CD4-positive, alpha-beta memory T cell (primary cell): ENCODE data around the gene UAP1L1. TPM values are rescaled to one million over a fixed set of nuclear protein-coding genes. Genes with fewer than 3 reads are reported as not detected.

Experiments used
- CTCF ChIA-PET: fragments of 350-600 bp; sonication (Branson Sonifier 250); formaldehyde crosslinking; loops from one replicate; lab custom pipeline; 2021; ENCODE audit warnings: inconsistent platforms; ENCODE audit not compliant: partially characterized antibody; lab: Charles Lee
- POLR2A ChIA-PET: fragments of 350-600 bp; sonication (Branson Sonifier 250); formaldehyde crosslinking; loops from one replicate; lab custom pipeline; 2021; ENCODE audit not compliant: partially characterized antibody; lab: Charles Lee
- DNase-seq, 5 donors: peaks; one replicate each; pipeline versions ENCODE4 v3.0.0 to v3.0.0-alpha.2; 2020 to 2022; ENCODE audit warnings: mixed read lengths in 1 of 5
- H3K27ac ChIP-seq: one replicate; pipeline ENCODE4 v1.7.0; 2013; ENCODE audit warnings: low read depth, low read length
- H3K27me3 ChIP-seq: 2 replicates; pipeline ENCODE4 v1.7.0; 2013; ENCODE audit warnings: mild to moderate bottlenecking, low read length, moderate library complexity; ENCODE audit not compliant: insufficient read depth
- H3K36me3 ChIP-seq: 2 replicates; pipeline ENCODE4 v1.7.0; 2013; ENCODE audit warnings: mild to moderate bottlenecking, low read length, moderate library complexity; ENCODE audit not compliant: insufficient read depth
- H3K4me1 ChIP-seq: 2 replicates; pipeline ENCODE4 v1.7.0; 2013; ENCODE audit warnings: mild to moderate bottlenecking, low read length, moderate library complexity; ENCODE audit not compliant: insufficient read depth
- H3K4me3 ChIP-seq, 2 donors: one replicate each; pipeline ENCODE4 v1.7.0; 2013; ENCODE audit warnings: low read length in 2 of 2, mild to moderate bottlenecking in 1 of 2
- H3K9me3 ChIP-seq, 2 donors: one replicate each; pipeline ENCODE4 v1.7.0; 2013; ENCODE audit warnings: low read length in 2 of 2, control low read depth in 1 of 2; ENCODE audit not compliant: control insufficient read depth in 1 of 2
- H3K27ac Mint-ChIP-seq, 7 donors: one replicate each; pipeline ENCODE4 v1.8.0; 2020 to 2021; ENCODE audit warnings: mixed read lengths in 7 of 7, mild to moderate bottlenecking in 6 of 7, inconsistent platforms in 3 of 7, moderate library complexity in 3 of 7
- H3K27me3 Mint-ChIP-seq, 2 donors: one replicate each; pipeline ENCODE4 v1.8.0; 2020 to 2021; ENCODE audit warnings: mixed read lengths in 2 of 2
- H3K36me3 Mint-ChIP-seq, 2 donors: one replicate each; pipeline ENCODE4 v1.8.0; 2020 to 2021; ENCODE audit warnings: mixed read lengths in 2 of 2, inconsistent platforms in 1 of 2, mild to moderate bottlenecking in 1 of 2
- H3K4me1 Mint-ChIP-seq, 4 donors: one replicate each; pipeline ENCODE4 v1.8.0; 2020 to 2021; ENCODE audit warnings: mixed read lengths in 4 of 4, mild to moderate bottlenecking in 1 of 4
- H3K4me3 Mint-ChIP-seq, 8 donors: one replicate each; pipeline ENCODE4 v1.8.0; 2020 to 2021; ENCODE audit warnings: mixed read lengths in 8 of 8, mild to moderate bottlenecking in 7 of 8, moderate library complexity in 6 of 8, inconsistent platforms in 3 of 8
- H3K9me3 Mint-ChIP-seq, 8 donors: one replicate each; pipeline ENCODE4 v1.8.0; 2020 to 2021; ENCODE audit warnings: mixed read lengths in 8 of 8, mild to moderate bottlenecking in 5 of 8, inconsistent platforms in 3 of 8, moderate library complexity in 1 of 8
- intact Hi-C: fragments of 100-400 bp; cut with micrococcal nuclease; formaldehyde crosslinking; loops from one replicate; pipeline ENCODE4 v1.15.1; 2023
- polyA plus RNA-seq, 2 donors: library from polyadenylated mRNA; unstranded; fragments of 300-500 nt; fragmentation: Illumina TruSeq; gene quantifications; one replicate each; pipeline ENCODE4 v1.2.3, GENCODE V29; 2021
- total RNA-seq, 2 experiments: library from RNA; stranded (reverse); gene quantifications; one replicate each; pipeline ENCODE4 v1.2.3, GENCODE V29; 2021

The UAP1L1 gene
- total and polyA plus RNA-seq, 4 experiments from 2014 or later = 0.81 to 12.5 (median 6.8) TPM

DNA sequence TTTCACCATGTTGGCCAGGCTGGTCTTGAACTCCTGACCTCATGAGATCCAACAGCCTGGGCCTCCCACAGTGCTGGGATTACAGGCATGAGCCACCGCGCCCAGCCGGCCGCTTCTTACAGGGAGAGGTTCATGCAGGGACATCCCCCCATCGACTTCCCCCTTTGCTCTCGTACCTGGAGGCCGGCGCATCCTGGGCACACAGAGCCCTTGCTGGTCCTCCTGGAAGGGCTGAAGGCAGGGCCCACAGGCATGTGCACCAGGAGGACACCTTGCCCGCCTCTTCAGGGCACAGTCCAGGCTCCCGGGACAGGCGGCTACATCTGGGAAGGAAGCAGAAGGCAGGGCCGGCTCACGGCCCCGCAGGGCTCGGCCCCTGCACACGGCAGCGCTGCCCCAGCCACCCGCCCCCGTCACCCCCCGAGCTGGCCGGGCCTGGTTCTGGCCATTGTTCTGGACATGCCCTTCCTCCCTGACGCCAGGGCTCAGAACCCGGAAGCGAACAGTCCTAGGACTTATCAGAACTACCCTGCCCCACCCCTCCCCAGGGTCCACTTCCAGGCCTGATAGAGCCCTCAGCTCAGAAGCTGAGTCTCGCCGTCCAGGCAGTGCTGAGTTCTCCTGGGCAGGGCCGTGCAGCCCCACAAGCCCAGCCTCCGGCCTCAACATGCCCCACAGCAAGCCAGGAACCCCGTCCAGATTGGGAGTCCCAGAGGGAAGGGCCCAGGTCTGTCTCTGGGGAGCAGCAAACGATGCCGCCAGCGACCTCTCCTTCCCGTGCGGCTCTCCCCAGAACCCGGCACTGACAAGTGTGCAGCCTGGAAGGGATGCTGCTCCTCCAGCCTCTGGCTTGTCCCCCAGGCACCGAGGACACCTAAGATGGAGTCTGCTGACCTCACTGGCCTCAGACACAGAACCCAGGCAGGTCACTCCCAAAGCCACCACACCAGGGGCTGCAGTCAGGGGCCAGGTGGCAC is 34.3 kb upstream of the UAP1L1 start:
- CTCF ChIA-PET = interaction anchor here (1.3 to 2.5 kb wide), 3 partner anchors 8 to 17 kb away, joined by 5 to 17 read pairs (median 6); no protein-coding TSS in a partner anchor
- no peaks in the 10 kb centered on the region for H3K9me3 Mint-ChIP-seq
- POLR2A ChIA-PET = interaction anchor here (2.1 kb wide), 1 partner anchor 8 kb away, joined by 9 read pairs; no protein-coding TSS in a partner anchor
- H3K27ac Mint-ChIP-seq = no peak overlapping the region
- Histone ChIP-seq H3K36me3 (no peaks in the 10 kb centered on the region), H3K27ac (no peak overlapping the region), H3K4me1 (peaks cover 33% of the 10 kb centered on the region), H3K27me3 (peaks cover 15% of the 10 kb centered on the region), H3K4me3 (no peak overlapping the region), H3K9me3 (no peaks in the 10 kb centered on the region)
- H3K4me3 Mint-ChIP-seq = no peak overlapping the region
- no peaks in the 10 kb centered on the region for H3K36me3 Mint-ChIP-seq
- DNase-seq = no peak
- peaks cover 3 to 16% (median 7%) of the 10 kb centered on the region in 4 donors for H3K4me1 Mint-ChIP-seq
- intact Hi-C loops = no loop called here
- H3K27me3 Mint-ChIP-seq = peaks cover 6 to 11% of the 10 kb centered on the region in 2 donors

DNA sequence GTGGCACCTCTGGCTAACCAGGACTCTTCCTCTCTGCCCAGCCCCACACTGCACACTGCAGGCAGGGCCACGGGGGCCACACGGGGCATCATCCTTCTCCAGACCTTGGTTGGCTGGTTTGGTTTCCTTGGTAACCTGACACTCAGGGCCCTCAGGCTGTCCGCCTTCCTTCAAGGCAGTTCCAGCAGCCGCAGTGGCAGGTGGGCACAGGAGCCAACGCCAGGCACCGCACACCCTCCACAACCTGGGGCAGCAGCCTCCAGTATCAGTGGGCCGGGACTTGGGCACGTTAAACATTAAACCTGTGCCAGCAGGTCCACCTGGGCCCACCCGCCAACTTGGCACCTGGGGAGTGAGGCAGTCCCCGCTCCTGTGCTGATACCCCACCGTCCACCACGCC is 33.3 kb upstream of the UAP1L1 start:
- H3K9me3 Mint-ChIP-seq = no peaks in the 10 kb centered on the region
- intact Hi-C loops = no loop called here
- CTCF ChIA-PET = interaction anchor here (0.9 to 2.5 kb wide), 7 partner anchors 9 to 257 kb away, joined by 3 to 17 read pairs (median 5); partner anchors contain the start of gene MAN1B1
- peaks cover 3 to 16% (median 7%) of the 10 kb centered on the region in 4 donors for H3K4me1 Mint-ChIP-seq
- Histone ChIP-seq H3K36me3 (no peaks in the 10 kb centered on the region), H3K27me3 (peaks cover 16% of the 10 kb centered on the region), H3K9me3 (no peaks in the 10 kb centered on the region), H3K27ac (no peak overlapping the region), H3K4me1 (peaks cover 33% of the 10 kb centered on the region), H3K4me3 (peak overlapping the region in 1 of 2 donors; percentile 32)
- H3K27me3 Mint-ChIP-seq = peaks cover 7 to 12% of the 10 kb centered on the region in 2 donors
- H3K27ac Mint-ChIP-seq = no peak overlapping the region
- no peak for DNase-seq
- H3K4me3 Mint-ChIP-seq = peak overlapping the region in 6 of 8 donors; percentile 33 to 86 (median 74)
- no peaks in the 10 kb centered on the region for H3K36me3 Mint-ChIP-seq
- POLR2A ChIA-PET = interaction anchor here (0.9 to 2.1 kb wide), 3 partner anchors 9 to 51 kb away, joined by 3 to 9 read pairs (median 5); partner anchors contain the start of gene MAN1B1

DNA sequence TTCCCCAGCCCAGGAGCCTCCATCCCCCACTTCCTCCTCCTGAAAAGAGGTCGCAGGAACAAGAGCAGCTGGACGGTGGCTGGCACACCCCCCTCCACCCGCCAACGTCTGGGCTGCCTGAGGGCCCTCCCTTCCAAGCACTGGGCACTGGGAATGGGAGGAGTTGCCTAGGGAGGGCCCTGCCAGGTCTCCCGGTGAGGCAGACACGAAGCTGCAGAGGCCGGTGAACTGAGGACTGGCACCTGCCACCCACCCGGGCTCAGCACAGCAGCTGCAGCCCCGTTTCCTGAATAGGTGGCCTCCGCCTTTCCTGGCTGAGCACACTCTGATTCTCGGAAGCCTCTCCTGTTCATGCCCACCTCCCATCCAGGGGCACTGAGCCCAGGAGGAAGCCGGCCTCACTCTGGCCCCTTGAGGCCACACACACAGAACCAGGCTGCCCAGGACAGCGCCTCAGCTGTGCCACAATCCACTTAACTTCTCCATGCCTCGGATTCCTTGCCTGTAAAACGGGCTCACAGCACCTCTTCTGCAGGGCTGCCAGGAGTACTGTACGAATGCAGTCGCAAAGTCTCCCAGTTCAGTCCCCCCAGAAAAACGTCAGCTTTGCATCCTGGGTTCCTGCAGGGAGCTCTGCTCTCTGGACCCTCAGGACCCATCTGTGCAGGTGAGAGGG is 32.7 kb upstream of the UAP1L1 start:
- Mint-ChIP-seq H3K36me3 (no peaks in the 10 kb centered on the region), H3K27me3 (peaks cover 10 to 14% of the 10 kb centered on the region in 2 donors), H3K27ac (peak overlapping the region in 3 of 7 donors; percentile 44 to 84 (median 53)), H3K9me3 (no peaks in the 10 kb centered on the region), H3K4me3 (peak overlapping the region; percentile 63 to 88 (median 82)), H3K4me1 (peaks cover 3 to 18% (median 8%) of the 10 kb centered on the region in 4 donors)
- Histone ChIP-seq H3K4me3 (peak overlapping the region in 1 of 2 donors; percentile 51), H3K4me1 (peaks cover 36% of the 10 kb centered on the region), H3K36me3 (no peaks in the 10 kb centered on the region), H3K27me3 (peaks cover 23% of the 10 kb centered on the region), H3K9me3 (no peaks in the 10 kb centered on the region), H3K27ac (no peak overlapping the region)
- CTCF ChIA-PET = interaction anchor here (0.9 to 2.5 kb wide), 7 partner anchors 10 to 258 kb away, joined by 3 to 17 read pairs (median 5); partner anchors contain the start of gene MAN1B1
- POLR2A ChIA-PET = interaction anchor here (0.9 to 2.1 kb wide), 4 partner anchors 9 to 52 kb away, joined by 3 to 9 read pairs (median 4); partner anchors contain the start of genes ABCA2 and MAN1B1
- intact Hi-C loops = no loop called here
- DNase-seq = no peak

DNA sequence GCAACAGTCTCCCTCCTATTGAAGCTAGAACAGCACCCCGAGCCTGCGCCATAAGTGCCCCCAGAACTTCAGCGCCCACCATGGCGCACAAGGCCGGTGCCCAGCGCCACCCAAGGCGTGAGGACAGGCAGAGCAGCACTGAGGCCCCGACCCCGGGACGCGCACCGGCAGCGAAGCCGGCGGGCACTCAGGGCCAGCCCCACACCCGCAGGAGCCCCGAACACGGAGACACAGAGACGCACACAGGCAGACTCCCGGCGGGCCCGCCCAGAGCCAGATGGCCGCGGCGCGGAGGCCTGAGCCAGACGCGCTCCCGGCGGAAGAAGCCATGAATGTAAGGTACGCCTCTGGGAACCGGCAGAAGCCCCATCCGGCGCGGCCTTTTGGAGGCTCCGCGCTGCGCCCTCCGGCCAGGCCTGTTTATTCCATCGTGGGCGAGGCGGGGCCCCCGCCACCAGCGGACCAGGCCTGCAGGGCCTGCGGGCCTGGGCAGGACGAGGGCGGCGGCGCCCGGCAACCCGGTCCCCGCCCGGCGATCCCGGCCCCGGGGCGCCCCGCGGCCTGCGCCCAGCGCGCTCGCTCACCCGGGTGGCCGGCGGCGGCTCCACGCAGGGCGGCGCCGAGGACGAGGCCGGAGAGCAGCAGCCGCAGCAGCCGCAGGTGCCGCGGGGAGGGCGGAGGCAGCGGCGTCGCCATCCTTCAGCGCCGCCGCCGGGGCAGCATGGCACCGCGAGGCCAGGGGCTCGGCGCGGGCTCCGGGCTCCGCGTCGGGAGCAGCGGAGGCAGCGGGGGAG is 31.8 kb upstream of the UAP1L1 start:
- no peaks in the 10 kb centered on the region for H3K36me3 ChIP-seq
- H3K4me3 ChIP-seq = peak overlapping the region in 1 of 2 donors; percentile 72
- intact Hi-C loops = loop anchor here (1.0 kb wide), 2 partner anchors 22 to 182 kb away; partner anchors contain the start of gene RNF224
- POLR2A ChIA-PET = interaction anchor here (1.2 to 2.1 kb wide), 3 partner anchors 10 to 52 kb away, joined by 3 to 9 read pairs (median 5); partner anchors contain the start of gene ABCA2
- CTCF ChIA-PET = interaction anchor here (1.0 to 2.7 kb wide), 9 partner anchors 10 to 252 kb away, joined by 3 to 58 read pairs (median 6); partner anchors contain the start of gene FUT7
- Mint-ChIP-seq H3K27ac (peak overlapping the region in 1 of 7 donors; percentile 44), H3K4me1 (peaks cover 3 to 22% (median 9%) of the 10 kb centered on the region in 4 donors), H3K36me3 (no peaks in the 10 kb centered on the region), H3K4me3 (peak overlapping the region; percentile 63 to 88 (median 82)), H3K9me3 (peaks cover 0 to 4% (median 0%) of the 10 kb centered on the region in 8 donors), H3K27me3 (peaks cover 13 to 18% of the 10 kb centered on the region in 2 donors)
- peaks cover 31% of the 10 kb centered on the region for H3K27me3 ChIP-seq
- H3K9me3 ChIP-seq = no peaks in the 10 kb centered on the region
- H3K4me1 ChIP-seq = peaks cover 37% of the 10 kb centered on the region
- no peak for DNase-seq
- H3K27ac ChIP-seq = no peak overlapping the region

DNA sequence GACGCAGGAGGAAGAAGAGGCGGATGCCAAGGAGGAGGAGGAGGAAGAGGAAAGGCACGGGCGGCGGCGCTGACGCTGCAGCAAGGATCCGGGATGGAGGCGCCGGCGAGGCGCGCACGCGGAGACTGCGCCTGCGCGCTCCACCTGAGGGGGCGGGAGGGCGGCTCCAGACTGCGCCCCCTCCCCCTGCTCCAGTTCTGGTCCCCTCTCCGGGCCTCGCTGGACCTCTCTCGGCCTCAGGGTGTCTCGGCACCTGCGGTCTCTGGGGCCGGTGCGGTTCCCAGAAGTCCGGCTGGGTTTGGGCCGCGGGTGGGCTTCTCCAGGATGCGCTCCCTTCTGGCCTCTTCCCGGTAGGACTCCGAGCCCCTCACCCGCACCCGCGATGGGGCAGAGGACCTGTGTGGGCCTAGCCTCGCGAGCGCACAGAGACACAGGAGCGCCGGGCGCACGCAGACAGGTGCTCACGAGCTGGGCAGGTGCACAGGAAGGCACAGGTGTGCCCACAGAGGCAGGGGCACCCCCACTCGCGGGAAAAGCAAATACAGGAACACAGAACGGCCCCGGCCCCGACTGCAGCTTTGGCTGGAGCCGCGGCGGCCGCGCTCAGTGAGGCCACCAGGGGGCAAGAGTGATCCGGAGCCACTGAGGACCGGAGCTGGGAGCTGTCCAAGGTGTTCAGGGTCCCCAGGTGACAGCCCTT is 31.1 kb upstream of the UAP1L1 start, which contains the start of gene NPDC1:
Gene NPDC1 (minus strand): TSS at position 90 of the 700 bp plus-strand sequence. CDS start 188 bp downstream, outside the sequence.
- Mint-ChIP-seq H3K36me3 (no peaks in the 10 kb centered on the region), H3K4me3 (peak within 1 kb of the TSS; percentile 72 to 88 (median 82)), H3K9me3 (peaks cover 0 to 5% (median 0%) of the 10 kb centered on the region in 8 donors), H3K27ac (peak within 1 kb of the TSS in 3 of 7 donors; percentile 52 to 84 (median 53)), H3K4me1 (peaks cover 3 to 22% (median 9%) of the 10 kb centered on the region in 4 donors), H3K27me3 (peaks cover 15 to 19% of the 10 kb centered on the region in 2 donors)
- ChIA-PET CTCF (interaction anchor here (0.6 to 2.7 kb wide), 34 partner anchors 8 to 1075 kb away, joined by 3 to 58 read pairs (median 4); partner anchors contain the start of genes CLIC3, FUT7, MAN1B1 and PAXX), POLR2A (interaction anchor here (0.7 to 2.3 kb wide), 15 partner anchors 9 to 239 kb away, joined by 3 to 12 read pairs (median 4); partner anchors contain the start of genes MAN1B1, SAPCD2 and UAP1L1)
- Histone ChIP-seq H3K27ac (no peak within 1 kb of the TSS), H3K4me3 (peak within 1 kb of the TSS in 1 of 2 donors; percentile 72), H3K9me3 (no peaks in the 10 kb centered on the region), H3K4me1 (peaks cover 37% of the 10 kb centered on the region), H3K36me3 (no peaks in the 10 kb centered on the region), H3K27me3 (peaks cover 32% of the 10 kb centered on the region)
- DNase-seq = peak; percentile 72 to 79 (median 77)
- intact Hi-C loops = loop anchor here (1.0 kb wide), 2 partner anchors 21 to 181 kb away; partner anchors contain the start of gene RNF224
